Measurements from ENCODE around the gene PRKCE.

Gene PRKCE

DNA sequence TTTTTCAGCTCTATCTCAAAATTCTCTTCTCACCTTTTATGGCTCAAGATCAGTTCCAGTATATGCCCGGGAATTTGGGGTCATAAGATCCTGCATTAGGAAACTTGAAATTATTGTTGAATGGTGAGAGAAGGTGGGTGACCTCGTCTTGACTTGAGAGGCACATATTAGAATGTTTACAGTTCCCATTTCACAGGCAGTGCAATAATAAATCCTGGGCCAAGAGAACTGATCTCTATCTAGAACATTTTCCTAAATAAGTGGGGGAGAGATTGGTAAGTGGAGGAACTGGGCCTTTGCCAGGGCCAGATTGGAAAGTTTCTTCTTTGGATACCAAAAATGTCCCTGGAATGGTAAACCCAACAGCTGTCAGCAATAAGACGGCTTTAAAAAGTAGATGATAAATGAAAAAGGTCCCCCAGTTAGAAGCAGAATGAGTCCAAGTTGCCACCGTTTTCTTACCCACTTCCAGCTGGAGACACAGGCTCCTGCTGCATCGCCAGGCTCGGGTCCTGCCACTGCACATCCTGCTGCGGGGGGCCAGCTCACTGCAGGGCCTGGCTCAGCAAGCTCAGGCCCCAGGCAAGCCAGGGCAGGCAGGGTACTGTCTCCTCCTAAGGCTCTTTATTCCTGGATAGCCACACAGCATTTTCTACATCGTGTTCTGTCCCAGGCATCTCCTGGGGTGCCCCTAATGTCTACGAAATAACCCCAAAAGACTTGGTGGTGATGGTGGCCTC is 519.3 kb downstream of the PRKCE start:
- TF ChIP-seq, protein P1, sequence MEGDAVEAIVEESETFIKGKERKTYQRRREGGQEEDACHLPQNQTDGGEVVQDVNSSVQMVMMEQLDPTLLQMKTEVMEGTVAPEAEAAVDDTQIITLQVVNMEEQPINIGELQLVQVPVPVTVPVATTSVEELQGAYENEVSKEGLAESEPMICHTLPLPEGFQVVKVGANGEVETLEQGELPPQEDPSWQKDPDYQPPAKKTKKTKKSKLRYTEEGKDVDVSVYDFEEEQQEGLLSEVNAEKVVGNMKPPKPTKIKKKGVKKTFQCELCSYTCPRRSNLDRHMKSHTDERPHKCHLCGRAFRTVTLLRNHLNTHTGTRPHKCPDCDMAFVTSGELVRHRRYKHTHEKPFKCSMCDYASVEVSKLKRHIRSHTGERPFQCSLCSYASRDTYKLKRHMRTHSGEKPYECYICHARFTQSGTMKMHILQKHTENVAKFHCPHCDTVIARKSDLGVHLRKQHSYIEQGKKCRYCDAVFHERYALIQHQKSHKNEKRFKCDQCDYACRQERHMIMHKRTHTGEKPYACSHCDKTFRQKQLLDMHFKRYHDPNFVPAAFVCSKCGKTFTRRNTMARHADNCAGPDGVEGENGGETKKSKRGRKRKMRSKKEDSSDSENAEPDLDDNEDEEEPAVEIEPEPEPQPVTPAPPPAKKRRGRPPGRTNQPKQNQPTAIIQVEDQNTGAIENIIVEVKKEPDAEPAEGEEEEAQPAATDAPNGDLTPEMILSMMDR (conservative IDR thresholded peaks at IDR 0.05; ENCODE audit: low read depth, low read length), result no peak
- DNase-seq (ENCODE audit: low read depth), result no peak
- H3K4me3 ChIP-seq (ENCODE audit: low read length), result no peak overlapping the region

DNA sequence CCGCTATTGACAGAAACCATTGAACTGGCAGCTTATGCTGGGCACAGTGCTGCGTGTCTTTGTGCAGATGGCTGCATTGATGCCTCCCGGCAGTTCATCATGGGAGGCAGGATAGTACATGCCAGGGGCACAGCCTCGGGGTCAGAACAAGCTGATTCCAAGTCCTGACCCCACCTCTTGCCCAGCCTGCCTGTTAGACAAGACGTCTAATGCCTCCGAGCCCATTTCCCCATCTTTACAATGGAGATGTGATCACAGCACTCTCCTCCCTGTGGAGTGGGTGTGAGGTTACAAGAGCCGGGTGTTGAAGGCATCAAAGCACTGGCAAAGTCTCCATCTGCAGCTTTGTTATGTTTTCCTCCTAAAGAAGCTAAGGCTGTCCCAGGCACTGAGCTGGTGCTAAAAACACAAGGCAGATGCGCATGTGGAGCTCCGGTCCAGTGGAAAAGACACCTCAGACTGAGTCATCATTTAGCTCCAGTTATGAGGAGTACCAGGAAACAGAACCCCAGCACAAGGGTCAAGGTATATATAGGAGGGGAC is 520.0 kb downstream of the PRKCE start:
- no peak overlapping the region for H3K4me3 ChIP-seq (ENCODE audit: low read length)
- DNase-seq (ENCODE audit: low read depth), result no peak
- TF ChIP-seq, protein P1 (conservative IDR thresholded peaks at IDR 0.05; ENCODE audit: low read depth, low read length), result no peak

DNA sequence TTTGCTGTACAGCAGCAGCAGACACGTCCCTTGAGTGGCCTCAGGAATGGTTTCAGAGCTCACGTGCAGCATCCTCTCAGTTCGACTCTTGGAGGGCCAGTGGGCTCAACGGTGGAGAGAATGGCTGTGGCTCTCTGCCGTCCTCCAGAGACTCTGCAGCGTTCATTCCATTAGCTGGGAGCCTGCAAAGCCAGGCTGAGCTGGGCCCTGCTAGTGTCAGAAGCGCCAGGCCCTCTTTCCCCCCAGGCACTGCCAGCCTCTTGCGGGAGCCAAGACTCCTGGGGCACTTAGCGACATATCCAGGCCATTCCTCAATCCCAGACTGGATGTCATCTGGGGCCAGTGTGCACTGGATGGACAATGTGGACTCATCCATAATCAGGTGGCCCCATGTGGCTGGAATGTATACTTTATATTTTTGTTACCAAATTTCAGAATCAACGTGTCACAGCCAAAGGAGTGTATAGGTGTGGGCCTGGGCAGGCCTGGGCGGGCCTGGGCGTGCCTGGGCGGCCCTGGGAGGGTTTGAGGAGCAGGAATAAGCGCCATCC is 520.6 kb downstream of the PRKCE start:
- TF ChIP-seq, protein P1 (conservative IDR thresholded peaks at IDR 0.05; ENCODE audit: low read depth, low read length), result no peak
- DNase-seq (ENCODE audit: low read depth), result no peak
- H3K4me3 ChIP-seq (ENCODE audit: low read length), result no peak overlapping the region

DNA sequence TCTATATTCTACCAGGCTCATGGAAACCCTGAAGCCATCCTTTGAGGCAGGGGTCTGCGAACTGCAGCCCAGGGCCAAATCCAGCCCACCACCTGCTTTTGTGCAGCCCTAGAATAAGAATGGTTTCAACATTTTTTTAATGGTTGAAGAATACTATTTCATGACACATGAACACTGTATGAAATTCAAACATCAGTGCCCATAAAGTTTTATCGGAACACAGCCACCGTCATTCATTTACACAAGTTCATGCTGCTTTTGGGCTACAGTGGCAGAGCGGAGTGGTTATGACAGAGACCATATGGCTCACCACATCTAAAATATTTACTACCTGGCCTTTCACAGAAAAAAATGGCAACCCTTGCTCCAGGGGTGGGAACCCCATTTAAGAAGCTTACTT is 521.6 kb downstream of the PRKCE start:
- no peak for DNase-seq (ENCODE audit: low read depth)
- TF ChIP-seq, protein P1 (conservative IDR thresholded peaks at IDR 0.05; ENCODE audit: low read depth, low read length), result no peak
- no peak overlapping the region for H3K4me3 ChIP-seq (ENCODE audit: low read length)

DNA sequence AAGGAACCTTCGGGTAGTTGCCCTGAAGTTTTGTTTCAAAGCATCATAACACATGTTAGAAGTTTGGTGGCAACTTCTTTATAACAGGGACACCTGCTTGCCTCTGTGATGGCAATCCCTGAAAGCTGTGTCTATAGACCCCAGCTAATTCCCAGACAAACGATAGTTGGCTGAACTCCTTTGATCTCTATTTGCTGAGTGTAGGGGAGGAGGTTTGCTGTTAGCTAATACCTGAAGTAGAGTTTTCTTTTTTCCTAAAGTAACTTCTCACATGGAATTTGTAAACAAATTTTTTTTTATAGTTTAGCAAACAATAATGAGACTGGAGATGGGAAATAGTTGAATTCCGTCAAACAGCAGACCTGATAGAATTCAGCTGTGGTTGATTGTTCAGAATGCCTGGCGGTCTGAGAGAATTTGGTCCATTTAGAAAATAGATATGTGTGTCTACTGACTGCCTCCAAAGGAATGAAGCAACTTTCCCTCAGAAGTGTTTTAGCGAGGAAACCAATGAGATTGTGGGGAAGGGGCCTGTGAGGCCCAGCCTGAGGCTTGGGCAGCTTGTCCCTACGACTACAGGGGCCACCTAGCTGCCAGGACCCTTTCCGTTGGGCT is 522.3 kb downstream of the PRKCE start:
- DNase-seq (ENCODE audit: low read depth), result no peak
- TF ChIP-seq, protein P1 (conservative IDR thresholded peaks at IDR 0.05; ENCODE audit: low read depth, low read length), result no peak
- no peak overlapping the region for H3K4me3 ChIP-seq (ENCODE audit: low read length)

DNA sequence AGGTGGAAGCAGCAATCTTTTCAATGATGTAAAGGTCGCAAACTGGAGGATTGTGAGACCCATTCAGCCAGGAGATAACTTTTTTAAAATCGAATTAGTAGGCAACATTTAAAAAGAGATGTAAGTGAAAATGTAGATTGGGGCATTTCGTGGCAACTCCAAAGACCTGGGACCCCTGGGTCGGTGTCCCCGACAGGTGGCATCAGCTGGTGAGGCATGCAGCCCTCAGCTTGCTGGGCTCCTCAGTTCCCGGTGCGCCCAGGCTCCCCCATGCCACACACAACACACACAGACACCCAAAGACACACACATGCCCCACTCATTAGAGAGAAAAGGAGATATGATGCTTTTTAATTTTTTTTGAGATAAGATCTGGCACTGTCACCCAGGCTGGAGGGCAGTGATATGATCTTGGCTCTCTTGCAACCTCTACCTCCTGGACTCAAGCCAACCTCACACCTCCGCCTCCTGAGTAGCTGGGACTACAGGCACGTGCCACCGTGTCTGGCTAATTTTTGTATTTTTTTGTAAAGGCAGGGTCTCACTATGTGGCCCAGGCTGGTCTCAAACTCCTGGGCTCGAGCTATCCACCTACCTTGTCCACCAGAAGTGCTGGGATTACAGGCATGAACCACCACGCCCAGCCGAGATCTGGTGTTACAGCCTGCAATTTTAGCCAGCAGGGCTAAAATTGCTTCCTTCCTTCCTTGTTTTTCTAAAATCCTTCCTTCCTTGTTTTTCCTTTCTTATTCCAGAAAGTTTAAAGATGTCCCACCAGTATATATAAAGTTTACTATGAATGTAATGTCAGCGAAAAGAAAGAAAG is 523.1 kb downstream of the PRKCE start:
- no peak overlapping the region for H3K4me3 ChIP-seq (ENCODE audit: low read length)
- TF ChIP-seq, protein P1 (conservative IDR thresholded peaks at IDR 0.05; ENCODE audit: low read depth, low read length), result no peak
- DNase-seq (ENCODE audit: low read depth), result no peak
